ENCODE results near the gene TMCC1. TPM values are rescaled to one million over a fixed set of nuclear protein-coding genes. Genes with fewer than 3 reads are reported as not detected.
A peak's percentile ranks its signal among the peaks of the same experiment; 100 is the strongest.

The TMCC1 gene
- total RNA-seq, 1 experiment from 2014 or later, result 23.0 TPM

DNA sequence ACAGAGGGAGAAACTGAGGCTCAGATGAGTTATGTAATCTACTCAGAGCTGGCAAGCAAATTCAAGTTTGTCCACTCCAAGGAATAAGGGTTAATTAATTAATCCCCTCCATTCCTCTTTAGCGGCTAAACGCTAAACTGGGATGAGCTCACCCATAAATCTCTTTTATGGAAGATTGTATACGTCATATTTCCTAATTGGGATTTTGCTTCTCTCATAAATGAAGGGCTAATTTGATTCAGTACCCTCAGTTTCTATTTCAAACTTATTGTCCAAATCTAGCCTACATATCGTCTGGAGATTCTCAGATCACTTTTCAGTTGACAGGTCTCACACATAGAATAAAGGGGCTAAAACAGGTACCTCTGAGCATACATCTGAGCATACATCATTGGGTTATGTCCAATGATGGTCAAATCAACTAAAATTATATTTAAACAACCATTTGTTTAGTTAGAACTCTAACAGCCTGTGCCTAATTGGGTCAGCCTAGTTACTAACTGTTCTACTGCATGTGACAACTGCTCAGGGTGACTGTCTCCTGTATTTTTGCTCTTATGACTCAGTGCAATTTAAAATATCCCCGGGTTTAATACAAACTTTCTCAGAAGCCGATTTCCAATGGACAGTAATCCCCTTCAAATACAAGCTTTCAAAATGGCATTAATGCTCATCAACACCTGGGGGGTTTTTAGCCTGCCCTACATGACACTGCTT lies 229.4 kb downstream of the TMCC1 start:
- no peaks in the 10 kb centered on the region for H3K9me3 ChIP-seq (ENCODE audit: low read length)
- H3K9ac ChIP-seq (ENCODE audit: low read length), result peak overlapping the region; percentile 6; the same call in 1 of the 2 replicates
- H3K4me2 ChIP-seq (ENCODE audit: low read depth, low read length, poor library complexity, severe bottlenecking), result peak overlapping the region; percentile 8
- no peaks in the 10 kb centered on the region for H3K27me3 ChIP-seq (ENCODE audit: low read length)
- H3K79me2 ChIP-seq (ENCODE audit: low read length), result peaks cover 86% of the 10 kb centered on the region
- H2AFZ ChIP-seq (ENCODE audit: low read length), result no peak overlapping the region
- no peaks in the 10 kb centered on the region for H3K36me3 ChIP-seq (ENCODE audit: insufficient read depth, low read length)
- H3K27ac ChIP-seq (ENCODE audit: low read length), result peak overlapping the region; percentile 67
- no peaks in the 10 kb centered on the region for H4K20me1 ChIP-seq (ENCODE audit: insufficient read depth, low read depth, low read length)
- H3K4me3 ChIP-seq (ENCODE audit: low read length), result no peak overlapping the region
- peaks cover 68% of the 10 kb centered on the region for H3K4me1 ChIP-seq (ENCODE audit: low read length)
- H3K9me2 ChIP-seq (replicated peaks; ENCODE audit: insufficient read depth, low read length), result no peaks in the 10 kb centered on the region
- DNase-seq, result no peak

DNA sequence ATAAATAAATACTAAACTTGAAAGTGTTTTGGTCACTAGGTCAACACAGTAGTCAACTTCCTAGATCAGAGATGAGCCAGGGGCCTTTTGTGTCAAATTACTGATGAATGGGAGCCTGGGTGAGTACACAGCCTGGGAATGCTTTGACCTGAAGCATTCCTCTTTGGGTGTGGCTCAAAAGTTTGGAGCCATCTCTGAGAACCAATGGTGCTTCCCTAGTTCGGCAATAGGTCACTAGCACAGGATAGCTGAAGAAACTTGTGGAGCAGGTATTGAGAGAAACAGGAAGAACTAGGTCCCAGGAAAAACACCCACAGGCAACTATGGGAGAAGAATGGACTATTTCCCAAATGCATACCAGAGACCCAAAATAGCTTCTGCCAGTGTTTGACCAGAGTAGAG lies 230.5 kb downstream of the TMCC1 start:
- no peak overlapping the region for H3K4me2 ChIP-seq (ENCODE audit: low read depth, low read length, poor library complexity, severe bottlenecking)
- peaks cover 76% of the 10 kb centered on the region for H3K4me1 ChIP-seq (ENCODE audit: low read length)
- no peaks in the 10 kb centered on the region for H3K9me2 ChIP-seq (replicated peaks; ENCODE audit: insufficient read depth, low read length)
- no peak overlapping the region for H2AFZ ChIP-seq (ENCODE audit: low read length)
- no peaks in the 10 kb centered on the region for H4K20me1 ChIP-seq (ENCODE audit: insufficient read depth, low read depth, low read length)
- no peaks in the 10 kb centered on the region for H3K27me3 ChIP-seq (ENCODE audit: low read length)
- no peak for DNase-seq
- no peak overlapping the region for H3K4me3 ChIP-seq (ENCODE audit: low read length)
- H3K9me3 ChIP-seq (ENCODE audit: low read length), result no peaks in the 10 kb centered on the region
- peak overlapping the region; percentile 62; the same call in 1 of the 2 replicates for H3K27ac ChIP-seq (ENCODE audit: low read length)
- H3K79me2 ChIP-seq (ENCODE audit: low read length), result peaks cover 83% of the 10 kb centered on the region
- H3K9ac ChIP-seq (ENCODE audit: low read length), result no peak overlapping the region
- no peaks in the 10 kb centered on the region for H3K36me3 ChIP-seq (ENCODE audit: insufficient read depth, low read length)

DNA sequence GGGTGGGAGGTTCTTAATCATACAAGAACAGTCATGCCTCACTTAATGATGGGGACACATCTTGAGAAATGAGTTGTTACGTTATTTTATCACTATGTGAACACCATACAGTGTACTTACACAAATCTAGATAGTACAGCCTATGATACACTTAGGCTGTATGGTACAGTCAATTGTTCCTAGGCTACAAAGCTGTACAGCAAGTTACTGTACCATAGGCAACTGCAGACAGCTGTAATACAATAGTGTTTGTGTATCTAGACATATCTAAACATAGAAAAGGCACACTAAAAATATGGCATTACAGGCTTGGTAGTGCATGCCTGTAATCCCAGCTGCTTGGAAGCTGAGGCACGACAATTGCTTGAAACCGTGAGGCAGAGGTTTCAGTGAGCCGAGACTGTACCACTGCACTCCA lies 231.3 kb downstream of the TMCC1 start:
- H2AFZ ChIP-seq (ENCODE audit: low read length), result no peak overlapping the region
- no peak overlapping the region for H3K9ac ChIP-seq (ENCODE audit: low read length)
- H3K27ac ChIP-seq (ENCODE audit: low read length), result peak overlapping the region; percentile 62
- H3K4me1 ChIP-seq (ENCODE audit: low read length), result peaks cover 84% of the 10 kb centered on the region
- H3K9me2 ChIP-seq (replicated peaks; ENCODE audit: insufficient read depth, low read length), result no peaks in the 10 kb centered on the region
- no peak for DNase-seq
- H3K9me3 ChIP-seq (ENCODE audit: low read length), result no peaks in the 10 kb centered on the region
- H3K36me3 ChIP-seq (ENCODE audit: insufficient read depth, low read length), result no peaks in the 10 kb centered on the region
- H4K20me1 ChIP-seq (ENCODE audit: insufficient read depth, low read depth, low read length), result no peaks in the 10 kb centered on the region
- no peaks in the 10 kb centered on the region for H3K27me3 ChIP-seq (ENCODE audit: low read length)
- H3K4me2 ChIP-seq (ENCODE audit: low read depth, low read length, poor library complexity, severe bottlenecking), result peak overlapping the region; percentile 17
- H3K4me3 ChIP-seq (ENCODE audit: low read length), result no peak overlapping the region
- peaks cover 80% of the 10 kb centered on the region for H3K79me2 ChIP-seq (ENCODE audit: low read length)

DNA sequence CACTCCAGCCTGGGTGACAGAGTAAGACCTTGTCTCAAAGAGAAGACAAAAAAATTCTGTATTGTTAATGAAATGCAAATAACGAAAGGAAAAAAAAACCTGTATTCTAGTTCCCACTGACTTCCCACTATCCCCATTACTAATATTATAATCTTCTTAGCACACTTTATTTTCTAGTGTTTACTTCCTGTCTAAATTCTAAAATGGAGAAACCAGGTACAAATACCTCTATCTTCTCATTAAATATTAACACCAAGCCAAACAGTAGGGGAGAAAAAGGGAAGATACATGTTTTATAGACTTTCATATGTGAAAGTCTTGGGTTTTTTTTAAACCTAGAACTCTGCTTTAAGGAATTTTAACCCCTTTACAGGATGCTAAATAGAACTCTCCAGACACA lies 231.7 kb downstream of the TMCC1 start:
- peak overlapping the region; percentile 17 for H3K4me2 ChIP-seq (ENCODE audit: low read depth, low read length, poor library complexity, severe bottlenecking)

DNA sequence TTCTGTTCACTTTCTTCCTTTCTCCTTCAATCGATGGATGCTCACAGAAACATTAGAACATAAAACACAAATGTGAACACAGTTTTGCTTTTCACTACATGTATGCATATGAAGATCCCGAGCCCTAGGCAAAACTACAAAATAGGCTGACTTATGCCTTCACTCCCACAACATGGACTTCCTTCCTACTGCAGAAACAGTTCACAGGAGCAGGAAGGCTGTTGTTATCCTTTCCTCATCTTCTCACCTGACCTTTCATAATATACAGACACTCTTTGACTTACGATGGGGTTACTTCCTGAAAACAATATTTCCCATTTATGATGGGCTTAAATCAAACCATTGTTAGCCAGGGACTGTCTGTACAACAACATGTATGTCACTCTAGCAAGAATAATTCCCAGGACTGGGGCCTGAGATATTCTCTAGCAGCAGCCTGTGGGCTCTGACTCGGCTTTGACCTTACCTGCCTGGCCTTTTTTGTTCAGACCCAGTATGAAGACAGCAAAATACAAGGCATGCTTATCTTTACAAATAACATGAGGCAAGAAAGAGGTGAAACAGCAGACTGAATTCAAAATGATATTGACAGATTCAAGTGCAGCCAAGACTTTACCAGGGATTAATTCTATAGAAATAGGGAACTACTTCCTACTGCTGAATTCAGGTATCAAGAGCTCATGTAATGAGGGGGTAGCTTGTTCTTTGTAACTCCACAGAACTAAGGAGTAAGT lies 235.2 kb downstream of the TMCC1 start:
- H3K9me3 ChIP-seq (ENCODE audit: low read length), result no peaks in the 10 kb centered on the region
- peak overlapping the region; percentile 57 for H3K9ac ChIP-seq (ENCODE audit: low read length)

More for the DNA sequence above, 231.7 kb downstream of the TMCC1 start:
- Histone ChIP-seq H3K9ac (ENCODE audit: low read length) (no peak overlapping the region), H3K27ac (ENCODE audit: low read length) (peak overlapping the region; percentile 62), H3K36me3 (ENCODE audit: insufficient read depth, low read length) (no peaks in the 10 kb centered on the region), H3K9me2 (replicated peaks; ENCODE audit: insufficient read depth, low read length) (no peaks in the 10 kb centered on the region), H3K27me3 (ENCODE audit: low read length) (no peaks in the 10 kb centered on the region), H3K4me3 (ENCODE audit: low read length) (no peak overlapping the region), H2AFZ (ENCODE audit: low read length) (no peak overlapping the region), H3K9me3 (ENCODE audit: low read length) (no peaks in the 10 kb centered on the region), H3K79me2 (ENCODE audit: low read length) (peaks cover 84% of the 10 kb centered on the region), H4K20me1 (ENCODE audit: insufficient read depth, low read depth, low read length) (no peaks in the 10 kb centered on the region), H3K4me1 (ENCODE audit: low read length) (peaks cover 88% of the 10 kb centered on the region)
- no peak for DNase-seq

DNA sequence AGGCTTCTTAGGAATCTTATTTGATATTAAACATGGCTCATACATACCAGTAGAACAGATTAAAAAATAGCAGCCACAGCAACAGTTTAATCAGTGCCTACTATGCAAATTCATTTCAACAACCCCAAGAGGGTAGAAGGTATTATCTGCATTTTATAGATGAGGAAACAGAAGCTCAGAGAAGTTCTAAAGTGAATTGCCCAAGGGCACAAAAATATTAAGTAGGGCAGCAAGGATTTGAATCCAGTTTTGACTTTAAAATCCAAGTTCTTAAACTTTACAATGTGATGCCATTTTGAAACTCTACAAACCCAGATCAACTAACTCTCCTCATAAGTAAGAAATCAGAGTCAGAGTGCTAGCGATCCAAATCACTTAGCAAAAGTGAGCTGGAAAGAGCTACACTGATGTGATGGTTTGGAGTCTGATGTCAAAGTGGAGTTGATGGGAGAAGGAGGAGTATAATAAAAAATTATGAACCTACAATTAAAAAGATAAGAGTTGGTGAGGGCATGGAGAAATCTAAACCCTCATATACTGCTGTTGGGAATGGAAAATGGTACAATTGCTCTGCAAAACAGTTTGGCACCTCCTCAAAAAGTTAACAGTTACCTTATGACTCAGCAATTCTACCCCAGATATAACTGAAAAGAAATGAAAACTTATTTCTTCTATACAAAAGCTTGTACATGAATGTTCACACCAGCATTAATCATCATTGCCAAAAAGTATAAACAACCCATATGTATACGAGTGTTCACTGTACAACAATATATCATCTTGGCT lies 236.1 kb downstream of the TMCC1 start:
- Histone ChIP-seq H3K79me2 (ENCODE audit: low read length) (peaks cover 65% of the 10 kb centered on the region), H2AFZ (ENCODE audit: low read length) (no peak overlapping the region), H3K27me3 (ENCODE audit: low read length) (no peaks in the 10 kb centered on the region), H3K36me3 (ENCODE audit: insufficient read depth, low read length) (no peaks in the 10 kb centered on the region), H3K9me2 (replicated peaks; ENCODE audit: insufficient read depth, low read length) (no peaks in the 10 kb centered on the region), H3K9ac (ENCODE audit: low read length) (peak overlapping the region; percentile 57), H3K4me3 (ENCODE audit: low read length) (peak overlapping the region; percentile 31), H3K9me3 (ENCODE audit: low read length) (no peaks in the 10 kb centered on the region), H3K27ac (ENCODE audit: low read length) (peak overlapping the region; percentile 94), H3K4me2 (ENCODE audit: low read depth, low read length, poor library complexity, severe bottlenecking) (peak overlapping the region; percentile 61), H4K20me1 (ENCODE audit: insufficient read depth, low read depth, low read length) (no peaks in the 10 kb centered on the region), H3K4me1 (ENCODE audit: low read length) (peaks cover 71% of the 10 kb centered on the region)
- DNase-seq, result peak; percentile 86

More for the DNA sequence above, 235.2 kb downstream of the TMCC1 start:
- Histone ChIP-seq H3K79me2 (ENCODE audit: low read length) (peaks cover 73% of the 10 kb centered on the region), H3K27me3 (ENCODE audit: low read length) (no peaks in the 10 kb centered on the region), H2AFZ (ENCODE audit: low read length) (no peak overlapping the region), H3K4me2 (ENCODE audit: low read depth, low read length, poor library complexity, severe bottlenecking) (peak overlapping the region; percentile 61), H4K20me1 (ENCODE audit: insufficient read depth, low read depth, low read length) (no peaks in the 10 kb centered on the region), H3K9me2 (replicated peaks; ENCODE audit: insufficient read depth, low read length) (no peaks in the 10 kb centered on the region), H3K4me1 (ENCODE audit: low read length) (peaks cover 77% of the 10 kb centered on the region), H3K4me3 (ENCODE audit: low read length) (peak overlapping the region; percentile 31), H3K27ac (ENCODE audit: low read length) (peak overlapping the region; percentile 94), H3K36me3 (ENCODE audit: insufficient read depth, low read length) (no peaks in the 10 kb centered on the region)
- peak; percentile 52 for DNase-seq

DNA sequence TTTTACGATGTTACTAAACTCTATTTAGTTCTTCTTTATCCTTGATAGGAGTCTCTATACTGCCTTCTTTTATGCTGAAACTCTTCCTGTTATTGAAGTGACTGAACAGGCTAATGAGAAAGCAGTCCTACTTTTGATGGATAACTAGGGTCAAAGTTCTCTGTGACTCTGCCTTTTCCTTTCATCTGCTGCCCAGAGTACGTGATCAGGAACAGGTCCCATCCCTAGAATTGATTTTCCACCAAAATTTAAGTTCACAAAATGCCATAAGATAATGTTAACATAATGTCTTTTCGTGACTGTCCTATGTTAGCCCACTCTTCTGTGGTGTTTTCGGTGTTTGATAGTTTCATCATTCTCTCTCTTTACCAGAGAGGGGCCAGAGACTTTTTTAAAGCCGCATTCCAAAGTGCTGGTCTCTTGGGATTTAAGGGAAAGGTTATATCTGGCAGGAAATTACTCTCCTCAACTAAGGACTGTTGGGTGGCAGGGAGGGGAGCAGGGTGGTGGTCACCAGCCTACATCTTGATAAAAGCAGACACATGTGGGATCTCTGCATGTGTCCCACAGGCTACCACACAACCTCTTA lies 236.8 kb downstream of the TMCC1 start:
- peaks cover 69% of the 10 kb centered on the region for H3K4me1 ChIP-seq (ENCODE audit: low read length)
- H3K27me3 ChIP-seq (ENCODE audit: low read length), result no peaks in the 10 kb centered on the region
- H4K20me1 ChIP-seq (ENCODE audit: insufficient read depth, low read depth, low read length), result no peaks in the 10 kb centered on the region
- H3K79me2 ChIP-seq (ENCODE audit: low read length), result peaks cover 58% of the 10 kb centered on the region
- H3K36me3 ChIP-seq (ENCODE audit: insufficient read depth, low read length), result no peaks in the 10 kb centered on the region
- peak overlapping the region; percentile 61 for H3K4me2 ChIP-seq (ENCODE audit: low read depth, low read length, poor library complexity, severe bottlenecking)
- H3K9ac ChIP-seq (ENCODE audit: low read length), result peak overlapping the region; percentile 57
- peak; percentile 54 for DNase-seq
- peak overlapping the region; percentile 31 for H3K4me3 ChIP-seq (ENCODE audit: low read length)
- no peaks in the 10 kb centered on the region for H3K9me3 ChIP-seq (ENCODE audit: low read length)
- no peak overlapping the region for H2AFZ ChIP-seq (ENCODE audit: low read length)
- peak overlapping the region; percentile 94 for H3K27ac ChIP-seq (ENCODE audit: low read length)
- H3K9me2 ChIP-seq (replicated peaks; ENCODE audit: insufficient read depth, low read length), result no peaks in the 10 kb centered on the region
